Measurements from ENCODE around the gene GABRE. TPM values are rescaled to one million over a fixed set of nuclear protein-coding genes. Genes with fewer than 3 reads are reported as not detected.
A peak's percentile ranks its signal among the peaks of the same experiment; 100 is the strongest.

Gene GABRE
- total and polyA plus RNA-seq, 2 experiments from 2014 or later, result 19.4 to 20.8 TPM

DNA sequence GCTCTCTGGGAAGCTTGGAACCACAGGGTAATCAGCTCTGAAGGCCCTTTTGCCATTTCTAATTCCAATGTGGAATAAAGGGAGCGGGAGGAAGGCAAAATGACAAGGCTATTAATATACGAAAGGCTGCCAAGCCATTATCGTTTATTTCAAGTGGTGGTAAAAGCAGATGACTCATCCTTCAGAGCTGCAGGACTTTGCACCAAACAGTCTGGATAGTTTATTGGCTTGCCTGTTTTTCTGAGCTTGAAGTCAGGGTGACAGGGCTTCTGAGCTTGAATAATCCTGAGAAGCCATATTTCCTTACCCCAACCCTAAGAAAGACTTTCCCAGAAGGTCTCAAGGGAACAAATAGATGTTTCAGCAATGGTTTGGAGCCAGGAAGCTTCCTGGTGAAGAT, 7.7 kb upstream of the GABRE start:
- DNase-seq, result peak; percentile 82
- Histone ChIP-seq H3F3A (ENCODE audit: insufficient read depth) (peaks cover 51% of the 10 kb centered on the region), H2AFZ (no peak overlapping the region), H3K27me3 (replicated peaks; ENCODE audit: insufficient read depth) (no peaks in the 10 kb centered on the region), H3K4me1 (ENCODE audit: insufficient read depth) (peaks cover 58% of the 10 kb centered on the region), H3K4me2 (ENCODE audit: unreplicated experiment) (peak overlapping the region; percentile 76), H4K20me1 (ENCODE audit: insufficient read depth) (no peaks in the 10 kb centered on the region), H3K9me3 (ENCODE audit: low read depth) (no peaks in the 10 kb centered on the region), H3K9me2 (ENCODE audit: insufficient read depth) (no peaks in the 10 kb centered on the region), H3K36me3 (ENCODE audit: low read depth) (no peaks in the 10 kb centered on the region), H3K27ac (peak overlapping the region; percentile 70), H3K4me3 (0 out of 2 replicates have a peak overlapping the region, but pooled peaks have one; percentile 15), H3K9ac (peak overlapping the region; percentile 54), H3K79me2 (ENCODE audit: insufficient read depth) (no peaks in the 10 kb centered on the region)
- TF ChIP-seq EZH2phosphoT487 (IDR thresholded peaks at IDR 0.05; ENCODE audit: insufficient read depth, low read depth), result no peak
- no peak for TF ChIP-seq EZH2 (IDR thresholded peaks at IDR 0.05; ENCODE audit: insufficient read depth, poor library complexity, severe bottlenecking)
- WGBS, 2 experiments (ENCODE audit: low coverage in 1 of 2, low lambda C conversion rate in 2 of 2, missing lambda C conversion rate in 2 of 2), result 0% methylated on average over 1 to 3 of the region's 3 CpGs
- in situ Hi-C loops (cut with MboI), result no loop called here

DNA sequence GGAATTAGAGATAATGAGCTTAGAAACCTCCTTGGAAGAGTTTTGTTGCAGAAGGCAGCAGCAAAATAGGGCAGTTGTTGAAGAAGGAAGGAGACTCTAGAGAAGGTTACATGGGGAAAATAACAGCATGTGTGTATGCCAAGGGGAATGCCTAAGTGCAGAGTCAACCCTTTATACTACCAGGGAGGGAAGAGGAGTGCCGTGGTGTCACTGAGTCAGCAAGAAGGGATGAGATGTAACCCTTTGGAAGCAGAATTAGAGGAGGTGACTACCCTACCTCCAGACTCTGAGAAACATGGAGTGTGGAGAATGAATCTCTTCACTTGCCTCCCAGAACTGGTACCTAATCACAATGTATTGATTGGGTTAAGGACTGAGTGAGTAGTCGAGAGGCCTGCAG, 6.7 kb upstream of the GABRE start:
- Histone ChIP-seq H3K36me3 (ENCODE audit: low read depth) (no peaks in the 10 kb centered on the region), H3F3A (ENCODE audit: insufficient read depth) (peaks cover 51% of the 10 kb centered on the region), H3K9me2 (ENCODE audit: insufficient read depth) (no peaks in the 10 kb centered on the region), H3K9ac (peak overlapping the region; percentile 54), H3K4me1 (ENCODE audit: insufficient read depth) (peaks cover 54% of the 10 kb centered on the region), H3K27ac (peak overlapping the region; percentile 70), H3K4me3 (peak overlapping the region; percentile 27; the same call in 1 of the 2 replicates), H3K4me2 (ENCODE audit: unreplicated experiment) (peak overlapping the region; percentile 76), H4K20me1 (ENCODE audit: insufficient read depth) (no peaks in the 10 kb centered on the region), H3K27me3 (replicated peaks; ENCODE audit: insufficient read depth) (no peaks in the 10 kb centered on the region), H3K9me3 (ENCODE audit: low read depth) (no peaks in the 10 kb centered on the region), H3K79me2 (ENCODE audit: insufficient read depth) (no peaks in the 10 kb centered on the region), H2AFZ (no peak overlapping the region)
- in situ Hi-C loops (cut with MboI), result no loop called here
- TF ChIP-seq EZH2phosphoT487 (IDR thresholded peaks at IDR 0.05; ENCODE audit: insufficient read depth, low read depth), result no peak
- TF ChIP-seq EZH2 (IDR thresholded peaks at IDR 0.05; ENCODE audit: insufficient read depth, poor library complexity, severe bottlenecking), result no peak
- peak; percentile 88 for DNase-seq
- WGBS, 2 experiments (ENCODE audit: low coverage in 1 of 2, low lambda C conversion rate in 2 of 2, missing lambda C conversion rate in 2 of 2), result 6 to 8% methylated on average over 2 of the region's 2 CpGs

- TF ChIP-seq EZH2 (IDR thresholded peaks at IDR 0.05; ENCODE audit: insufficient read depth, poor library complexity, severe bottlenecking) (no peak), EZH2phosphoT487 (IDR thresholded peaks at IDR 0.05; ENCODE audit: insufficient read depth, low read depth) (no peak)
Observed at GRCh38 chrX:151977923-151978322, 3.4 kb upstream of the GABRE start.

DNA sequence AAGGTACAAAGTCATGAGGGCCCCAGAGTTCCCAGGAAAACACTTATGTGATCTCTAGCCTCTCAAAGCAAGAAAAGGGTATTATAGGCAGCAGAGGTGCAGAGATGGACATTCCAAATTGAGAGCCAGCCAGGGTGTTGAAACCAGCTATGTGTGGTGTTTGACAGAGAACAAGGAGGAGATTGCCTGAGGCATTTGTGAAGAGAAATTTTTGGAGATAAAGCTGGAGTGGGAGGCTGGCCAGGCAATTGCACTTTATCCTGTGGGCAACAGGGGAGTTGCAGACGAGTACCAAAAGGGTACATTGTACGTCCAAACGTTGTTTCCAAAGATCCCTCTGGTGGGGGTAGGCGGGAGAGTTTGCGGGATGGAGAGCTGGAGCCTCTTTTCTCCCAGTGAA, 2.5 kb upstream of the GABRE start:
- WGBS, 2 experiments (ENCODE audit: low coverage in 1 of 2, low lambda C conversion rate in 2 of 2, missing lambda C conversion rate in 2 of 2), result 39 to 67% methylated on average over 3 to 5 of the region's 5 CpGs

More at GRCh38 chrX:151977923-151978322, 3.4 kb upstream of the GABRE start:
- Histone ChIP-seq H3K4me1 (ENCODE audit: insufficient read depth) (peaks cover 25% of the 10 kb centered on the region), H3K36me3 (ENCODE audit: low read depth) (no peaks in the 10 kb centered on the region), H3K9ac (no peak overlapping the region), H3K27me3 (replicated peaks; ENCODE audit: insufficient read depth) (no peaks in the 10 kb centered on the region), H2AFZ (no peak overlapping the region), H3K4me3 (no peak overlapping the region), H3K4me2 (ENCODE audit: unreplicated experiment) (no peak overlapping the region), H3K79me2 (ENCODE audit: insufficient read depth) (peaks cover 16% of the 10 kb centered on the region), H3K9me2 (ENCODE audit: insufficient read depth) (no peaks in the 10 kb centered on the region), H3K9me3 (ENCODE audit: low read depth) (no peaks in the 10 kb centered on the region), H4K20me1 (ENCODE audit: insufficient read depth) (no peaks in the 10 kb centered on the region), H3K27ac (no peak overlapping the region), H3F3A (ENCODE audit: insufficient read depth) (peaks cover 25% of the 10 kb centered on the region; the same call in 1 of the 2 replicates)
- in situ Hi-C loops (cut with MboI), result no loop called here
- WGBS, 2 experiments (ENCODE audit: low coverage in 1 of 2, low lambda C conversion rate in 2 of 2, missing lambda C conversion rate in 2 of 2), result 77 to 86% methylated on average over 1 of the region's 1 CpG
- DNase-seq, result no peak

More for the DNA sequence above, 2.5 kb upstream of the GABRE start:
- in situ Hi-C loops (cut with MboI), result no loop called here
- Histone ChIP-seq H3K36me3 (ENCODE audit: low read depth) (no peaks in the 10 kb centered on the region), H3K4me3 (no peak overlapping the region), H3K27me3 (replicated peaks; ENCODE audit: insufficient read depth) (no peaks in the 10 kb centered on the region), H3K9me3 (ENCODE audit: low read depth) (no peaks in the 10 kb centered on the region), H3K9ac (no peak overlapping the region), H3K4me2 (ENCODE audit: unreplicated experiment) (no peak overlapping the region), H3K27ac (no peak overlapping the region), H3K4me1 (ENCODE audit: insufficient read depth) (peaks cover 18% of the 10 kb centered on the region), H4K20me1 (ENCODE audit: insufficient read depth) (no peaks in the 10 kb centered on the region), H3K79me2 (ENCODE audit: insufficient read depth) (peaks cover 25% of the 10 kb centered on the region), H3K9me2 (ENCODE audit: insufficient read depth) (no peaks in the 10 kb centered on the region), H3F3A (ENCODE audit: insufficient read depth) (peaks cover 17% of the 10 kb centered on the region; the same call in 1 of the 2 replicates), H2AFZ (no peak overlapping the region)
- DNase-seq, result peak; percentile 18
- no peak for TF ChIP-seq EZH2 (IDR thresholded peaks at IDR 0.05; ENCODE audit: insufficient read depth, poor library complexity, severe bottlenecking)
- no peak for TF ChIP-seq EZH2phosphoT487 (IDR thresholded peaks at IDR 0.05; ENCODE audit: insufficient read depth, low read depth)

Data from GM23248 (cell line).